Activated gamma-delta T cell treated with Interleukin-2 at 50 U/mL for 16 hours (primary cell): ENCODE data around the gene ZSCAN2.
A peak's percentile ranks its signal among the peaks of the same experiment; 100 is the strongest.
"Not testable (repeated sequence)": the region's sequence is repeated elsewhere in the genome, so short reads cannot be mapped to it uniquely, and the experiment has no call there.

Source experiments
- DNase-seq: peaks from one replicate; pipeline ENCODE4 v3.0.0-alpha.2; 2020

The ZSCAN2 gene

GRCh38 chr15:84599906-84600305, 903 bp upstream of the ZSCAN2 start:
- no peak for DNase-seq

DNA sequence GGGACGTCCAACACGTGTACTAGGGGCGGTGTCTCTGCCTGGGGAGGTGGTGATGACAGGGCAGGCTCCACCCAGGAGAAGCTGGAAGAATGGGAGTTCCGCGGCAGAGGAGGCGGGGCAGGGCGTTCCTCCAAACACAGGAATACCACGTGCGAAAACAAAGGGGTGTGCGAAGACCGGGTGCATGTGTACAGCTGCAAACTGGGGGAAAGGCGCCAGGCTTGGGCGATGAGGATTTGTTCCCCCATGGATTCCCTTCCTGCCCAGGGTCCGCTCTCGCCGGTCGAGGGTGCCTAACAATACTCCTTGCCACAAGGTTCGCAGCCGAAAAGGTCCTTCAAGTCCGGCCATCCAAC, 500 bp upstream of the ZSCAN2 start:
- DNase-seq: peak; percentile 35

DNA sequence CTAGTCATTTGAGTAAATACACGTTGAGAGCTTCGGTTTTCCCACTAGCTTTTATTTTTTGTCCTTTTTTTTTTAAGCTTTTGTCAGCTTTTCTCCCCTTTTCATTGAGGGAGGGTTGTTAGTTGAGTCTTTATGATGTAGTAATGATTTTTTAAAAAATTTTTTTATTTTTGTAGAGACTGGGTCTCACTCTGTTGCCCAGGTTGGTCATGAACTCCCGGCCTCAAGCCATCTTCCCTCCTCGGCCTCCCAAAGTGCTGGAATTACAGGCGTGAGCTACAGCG, 688 bp downstream of the ZSCAN2 start:
- no peak for DNase-seq

DNA sequence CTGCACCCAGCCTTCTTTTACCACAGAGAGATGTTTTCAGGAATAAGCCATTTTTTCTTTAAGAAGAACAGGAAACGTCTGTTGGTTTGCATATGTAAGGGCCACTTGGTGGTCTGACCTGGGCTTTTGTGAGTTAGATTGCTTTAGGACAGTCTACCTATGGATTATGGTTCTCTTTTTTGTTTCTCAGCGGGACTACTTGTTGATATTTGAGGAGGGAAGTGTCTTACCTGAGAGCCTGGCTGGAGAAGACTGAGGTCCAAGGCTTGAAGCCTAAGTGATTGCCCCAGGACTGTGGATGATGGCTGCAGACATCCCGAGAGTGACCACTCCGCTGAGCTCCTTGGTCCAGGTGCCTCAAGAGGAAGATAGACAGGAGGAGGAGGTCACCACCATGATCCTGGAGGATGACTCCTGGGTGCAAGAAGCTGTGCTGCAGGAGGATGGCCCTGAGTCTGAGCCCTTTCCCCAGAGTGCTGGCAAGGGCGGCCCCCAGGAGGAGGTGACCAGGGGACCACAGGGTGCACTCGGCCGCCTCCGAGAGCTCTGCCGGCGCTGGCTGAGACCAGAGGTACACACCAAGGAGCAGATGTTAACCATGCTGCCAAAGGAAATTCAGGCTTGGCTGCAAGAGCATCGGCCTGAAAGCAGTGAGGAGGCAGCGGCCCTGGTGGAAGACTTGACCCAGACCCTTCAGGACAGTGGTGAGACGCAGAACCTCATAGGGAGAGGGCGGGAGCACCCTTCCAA, 3.0 kb downstream of the ZSCAN2 start:
- no peak for DNase-seq

GRCh38 chr15:84604826-84605553, 4.2 kb downstream of the ZSCAN2 start:
- DNase-seq: no peak

DNA sequence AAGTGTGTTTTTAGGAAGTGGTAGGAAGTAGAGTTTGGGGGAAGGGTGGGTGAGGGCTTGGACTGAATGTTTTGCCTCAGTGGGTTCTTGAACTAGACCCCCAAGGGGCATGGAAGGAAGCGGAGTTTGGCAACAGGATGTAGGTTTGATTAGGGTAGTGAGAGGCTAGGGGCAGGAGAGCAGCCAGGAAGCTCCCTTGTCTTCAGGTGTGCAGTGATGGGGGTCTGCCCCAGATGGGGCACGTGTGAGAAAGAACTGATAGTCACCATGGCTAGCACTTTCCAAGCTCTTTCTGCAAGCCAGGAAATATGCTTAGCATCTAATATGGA, 4.7 kb downstream of the ZSCAN2 start:
- no peak for DNase-seq

DNA sequence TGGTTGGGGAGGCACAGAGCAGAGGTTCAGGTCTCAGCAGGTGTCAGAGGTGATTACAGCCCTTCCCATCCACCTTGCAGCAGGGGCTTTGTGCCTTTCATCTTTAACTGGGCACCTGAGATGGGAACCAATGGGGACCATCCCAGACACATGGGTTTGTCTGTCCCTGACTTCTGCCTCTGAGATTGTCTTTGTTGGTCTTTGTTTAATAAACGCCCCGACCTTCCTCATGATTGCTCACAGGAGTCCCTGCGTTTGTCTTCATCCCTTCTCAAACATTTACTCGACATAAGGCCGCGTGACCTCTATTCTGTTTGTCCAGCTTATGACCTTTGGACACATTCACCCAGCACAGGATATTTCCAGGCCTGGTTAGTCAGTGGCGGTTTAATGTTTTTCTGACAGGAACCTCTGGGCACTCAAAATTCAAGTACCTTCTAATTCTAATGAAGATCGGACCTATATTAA, 5.9 kb downstream of the ZSCAN2 start:
- no peak for DNase-seq

- no peak for DNase-seq
Observed at GRCh38 chr15:84608707-84609284, 8.0 kb downstream of the ZSCAN2 start.

GRCh38 chr15:84609818-84610525, 9.2 kb downstream of the ZSCAN2 start:
- DNase-seq: no peak

- no peak for DNase-seq
Observed at GRCh38 chr15:84611631-84612030, 10.8 kb downstream of the ZSCAN2 start.

GRCh38 chr15:84616235-84616634, 15.4 kb downstream of the ZSCAN2 start:
- no peak for DNase-seq

- DNase-seq: no peak
Observed at GRCh38 chr15:84620626-84621025, 19.8 kb downstream of the ZSCAN2 start.

DNA sequence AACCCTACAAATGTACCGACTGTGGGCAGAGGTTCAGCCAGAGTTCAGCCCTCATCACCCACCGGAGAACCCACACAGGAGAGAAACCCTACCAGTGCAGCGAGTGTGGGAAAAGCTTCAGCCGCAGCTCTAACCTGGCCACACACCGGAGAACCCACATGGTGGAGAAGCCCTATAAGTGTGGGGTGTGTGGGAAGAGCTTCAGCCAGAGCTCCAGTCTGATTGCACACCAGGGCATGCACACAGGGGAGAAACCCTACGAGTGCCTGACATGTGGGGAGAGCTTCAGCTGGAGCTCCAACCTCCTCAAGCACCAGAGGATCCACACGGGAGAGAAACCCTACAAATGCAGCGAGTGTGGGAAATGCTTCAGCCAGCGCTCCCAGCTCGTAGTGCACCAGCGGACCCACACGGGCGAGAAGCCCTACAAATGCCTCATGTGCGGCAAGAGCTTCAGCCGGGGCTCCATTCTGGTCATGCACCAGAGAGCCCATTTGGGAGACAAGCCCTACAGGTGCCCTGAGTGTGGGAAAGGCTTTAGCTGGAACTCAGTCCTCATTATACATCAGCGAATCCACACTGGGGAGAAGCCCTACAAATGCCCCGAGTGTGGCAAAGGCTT, 20.7 kb downstream of the ZSCAN2 start:
- no peak for DNase-seq

- DNase-seq: no peak
Observed at GRCh38 chr15:84624359-84624758, 23.6 kb downstream of the ZSCAN2 start.

DNA sequence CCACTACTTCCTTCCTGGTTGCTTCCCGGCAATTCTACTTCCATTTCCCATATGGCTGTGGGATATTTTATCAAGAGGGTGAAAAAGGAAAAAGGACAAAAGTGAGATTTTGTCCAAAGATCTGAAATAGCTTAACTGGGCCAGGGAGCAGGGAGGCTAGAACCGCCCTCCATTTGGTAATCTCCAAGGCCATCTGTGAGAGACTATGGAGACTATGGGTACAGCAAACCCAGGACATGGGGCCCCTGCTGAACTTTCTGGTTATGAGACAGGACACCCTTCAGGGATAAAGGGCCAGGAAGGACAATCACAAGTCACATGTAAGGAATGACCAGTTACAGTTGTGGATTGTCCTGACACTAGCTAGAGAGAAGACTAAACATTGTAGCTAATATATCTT, 24.3 kb downstream of the ZSCAN2 start:
- no peak for DNase-seq

GRCh38 chr15:84629033-84629432, 28.2 kb downstream of the ZSCAN2 start:
- no peak for DNase-seq

DNA sequence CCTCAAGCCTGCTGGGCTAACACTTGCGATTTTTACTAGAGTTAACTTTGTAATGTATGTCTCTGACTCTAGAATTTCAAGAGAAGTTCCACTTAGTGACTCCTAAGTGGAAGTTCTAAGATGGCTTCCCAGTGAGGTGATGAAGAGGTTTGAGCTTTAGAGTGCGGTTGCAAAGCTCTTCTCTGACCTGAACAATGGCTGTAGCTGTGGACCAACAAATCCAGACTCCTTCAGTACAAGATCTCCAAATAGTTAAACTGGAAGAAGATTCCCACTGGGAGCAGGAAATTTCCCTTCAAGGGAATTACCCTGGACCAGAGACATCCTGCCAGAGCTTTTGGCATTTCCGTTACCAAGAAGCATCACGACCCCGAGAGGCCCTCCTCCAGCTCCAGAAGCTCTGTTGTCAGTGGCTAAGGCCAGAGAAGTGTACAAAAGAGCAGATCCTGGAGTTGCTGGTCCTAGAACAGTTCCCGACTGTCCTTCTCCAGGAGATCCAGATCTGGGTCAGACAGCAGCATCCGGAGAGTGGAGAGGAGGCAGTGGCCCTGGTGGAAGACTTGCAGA, 31.0 kb downstream of the ZSCAN2 start:
- DNase-seq: no peak

DNA sequence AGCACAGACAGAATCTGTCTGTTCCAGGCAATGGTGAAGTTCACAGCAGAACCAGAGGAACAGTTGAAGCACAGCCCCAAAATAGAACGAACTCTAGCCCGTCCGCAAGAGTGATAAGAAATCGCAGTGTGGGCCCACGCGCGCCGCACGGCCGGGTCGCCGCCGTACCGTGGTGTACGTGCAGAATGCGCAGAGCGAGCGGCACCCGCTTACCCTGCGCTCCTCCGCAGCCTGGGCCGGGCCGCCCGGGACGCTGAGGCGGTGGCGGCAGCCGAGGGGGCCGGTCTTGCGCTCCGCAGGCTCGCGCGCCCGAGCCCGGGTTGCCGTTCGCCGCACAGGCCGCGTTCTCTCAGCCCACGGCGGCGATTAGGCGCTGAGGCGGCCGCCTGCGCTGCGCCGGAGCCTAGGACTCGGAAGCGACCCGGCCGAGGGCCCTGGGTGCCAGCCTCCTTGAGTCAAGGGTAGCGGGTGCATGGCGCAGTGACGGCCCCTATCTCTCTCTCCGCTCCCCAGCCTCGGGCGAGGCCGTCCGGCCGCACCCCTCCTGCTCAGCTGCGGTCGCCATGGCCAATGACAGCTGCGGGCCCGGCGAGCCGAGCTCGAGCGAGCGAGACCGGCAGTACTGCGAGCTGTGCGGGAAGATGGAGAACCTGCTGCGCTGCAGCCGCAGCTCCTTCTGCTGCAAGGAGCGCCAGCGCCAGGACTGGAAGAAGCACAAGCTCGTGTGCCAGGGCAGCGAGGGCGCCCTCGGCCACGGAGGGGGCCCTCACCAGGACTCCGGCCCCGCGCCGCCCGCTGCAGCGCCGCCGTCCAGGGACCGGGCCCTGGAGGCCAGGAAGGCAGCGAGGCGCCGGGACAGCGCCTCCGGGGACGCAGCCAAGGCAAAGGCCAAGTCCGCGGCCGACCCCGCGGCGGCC, 32.8 kb downstream of the ZSCAN2 start:
- peak; percentile 54 for DNase-seq

- DNase-seq: no peak
Observed at GRCh38 chr15:84634228-84634837, 33.5 kb downstream of the ZSCAN2 start.

GRCh38 chr15:84638103-84638502, 37.3 kb downstream of the ZSCAN2 start:
- no peak for DNase-seq

GRCh38 chr15:84641871-84642270, 41.1 kb downstream of the ZSCAN2 start:
- not testable (repeated sequence) for DNase-seq
